Ishikawa (cell line): ENCODE results near the gene PTMS.

Source experiments
- CEBPB ChIP-seq: IDR thresholded peaks from 2 replicates; pipeline ENCODE4 v1.6.1; 2012
- EP300 ChIP-seq: IDR thresholded peaks from 2 replicates; pipeline ENCODE4 v1.6.1; 2012; ENCODE audit warnings: borderline replicate concordance
- TCF12 ChIP-seq: IDR thresholded peaks from 2 replicates; pipeline ENCODE4 v1.6.1; 2012; ENCODE audit warnings: low read depth
- YY1 ChIP-seq: IDR thresholded peaks from 2 replicates; pipeline ENCODE4 v1.6.1; 2012; ENCODE audit warnings: low read depth
- TF ChIP-seq, protein P1 (sequence below): IDR thresholded peaks from 2 replicates; pipeline ENCODE4 v1.6.1; 2012; ENCODE audit warnings: low read depth, mild to moderate bottlenecking

- no peak for TF ChIP-seq EP300
- TF ChIP-seq, protein P1, sequence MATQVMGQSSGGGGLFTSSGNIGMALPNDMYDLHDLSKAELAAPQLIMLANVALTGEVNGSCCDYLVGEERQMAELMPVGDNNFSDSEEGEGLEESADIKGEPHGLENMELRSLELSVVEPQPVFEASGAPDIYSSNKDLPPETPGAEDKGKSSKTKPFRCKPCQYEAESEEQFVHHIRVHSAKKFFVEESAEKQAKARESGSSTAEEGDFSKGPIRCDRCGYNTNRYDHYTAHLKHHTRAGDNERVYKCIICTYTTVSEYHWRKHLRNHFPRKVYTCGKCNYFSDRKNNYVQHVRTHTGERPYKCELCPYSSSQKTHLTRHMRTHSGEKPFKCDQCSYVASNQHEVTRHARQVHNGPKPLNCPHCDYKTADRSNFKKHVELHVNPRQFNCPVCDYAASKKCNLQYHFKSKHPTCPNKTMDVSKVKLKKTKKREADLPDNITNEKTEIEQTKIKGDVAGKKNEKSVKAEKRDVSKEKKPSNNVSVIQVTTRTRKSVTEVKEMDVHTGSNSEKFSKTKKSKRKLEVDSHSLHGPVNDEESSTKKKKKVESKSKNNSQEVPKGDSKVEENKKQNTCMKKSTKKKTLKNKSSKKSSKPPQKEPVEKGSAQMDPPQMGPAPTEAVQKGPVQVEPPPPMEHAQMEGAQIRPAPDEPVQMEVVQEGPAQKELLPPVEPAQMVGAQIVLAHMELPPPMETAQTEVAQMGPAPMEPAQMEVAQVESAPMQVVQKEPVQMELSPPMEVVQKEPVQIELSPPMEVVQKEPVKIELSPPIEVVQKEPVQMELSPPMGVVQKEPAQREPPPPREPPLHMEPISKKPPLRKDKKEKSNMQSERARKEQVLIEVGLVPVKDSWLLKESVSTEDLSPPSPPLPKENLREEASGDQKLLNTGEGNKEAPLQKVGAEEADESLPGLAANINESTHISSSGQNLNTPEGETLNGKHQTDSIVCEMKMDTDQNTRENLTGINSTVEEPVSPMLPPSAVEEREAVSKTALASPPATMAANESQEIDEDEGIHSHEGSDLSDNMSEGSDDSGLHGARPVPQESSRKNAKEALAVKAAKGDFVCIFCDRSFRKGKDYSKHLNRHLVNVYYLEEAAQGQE = no peak
- no peak for TF ChIP-seq CEBPB
- TF ChIP-seq YY1 = no peak
- TF ChIP-seq TCF12 = no peak
Measured at GRCh38 chr12:6748761-6749160, 17.4 kb upstream of the PTMS start.
